Measurements from ENCODE around the gene DHRSX.
A peak's percentile ranks its signal among the peaks of the same experiment; 100 is the strongest.
"Not testable (repeated sequence)": the region's sequence is repeated elsewhere in the genome, so short reads cannot be mapped to it uniquely, and the experiment has no call there.

DHRSX gene

GRCh38 chrX:2462780-2463179 lies 38.0 kb downstream of the DHRSX start:
- peak; percentile 67 for DNase-seq
- no peak overlapping the region for H3K18ac ChIP-seq (ENCODE audit: low read length)
- peaks cover 20% of the 10 kb centered on the region for H3K79me1 ChIP-seq (ENCODE audit: low read length)
- H3K4me2 ChIP-seq (ENCODE audit: low read length), result no peak overlapping the region
- no CpG with 5 or more reads among the region's 3 CpGs for WGBS (ENCODE audit: extremely low coverage, insufficient coverage, low lambda C conversion rate)
- peaks cover 2% of the 10 kb centered on the region for H3K4me1 ChIP-seq (ENCODE audit: control insufficient read depth, low read depth, low read length)
- H3K79me2 ChIP-seq (ENCODE audit: control insufficient read depth, insufficient read depth, low read length), result peaks cover 14% of the 10 kb centered on the region
- H4K8ac ChIP-seq (ENCODE audit: low read depth, low read length), result no peak overlapping the region
- H3K56ac ChIP-seq (ENCODE audit: low read length), result no peak overlapping the region
- no peak overlapping the region for H4K5ac ChIP-seq (ENCODE audit: low read length)
- no peaks in the 10 kb centered on the region for H3K27me3 ChIP-seq (ENCODE audit: insufficient read depth, low read length, poor library complexity)
- H2AK5ac ChIP-seq (ENCODE audit: low read length), result no peak overlapping the region
- H3K27ac ChIP-seq (ENCODE audit: low read depth, low read length), result no peak overlapping the region
- H3K4me3 ChIP-seq (ENCODE audit: low read length), result no peak overlapping the region
- no peaks in the 10 kb centered on the region for H3K36me3 ChIP-seq (ENCODE audit: control insufficient read depth, insufficient read depth, low read length)
- no peak overlapping the region for H2BK5ac ChIP-seq (ENCODE audit: low read length)
- no peak overlapping the region for H2BK15ac ChIP-seq (replicated peaks; ENCODE audit: low read depth)
- no peak overlapping the region for H3K4ac ChIP-seq (ENCODE audit: low read depth, low read length)
- H3K9ac ChIP-seq (ENCODE audit: low read length), result no peak overlapping the region
- no peak overlapping the region for H2BK120ac ChIP-seq (ENCODE audit: low read depth, low read length)
- no peak overlapping the region for H3K23ac ChIP-seq (ENCODE audit: low read length)

GRCh38 chrX:2462074-2462473 lies 38.7 kb downstream of the DHRSX start:
- peaks cover 2% of the 10 kb centered on the region for H3K4me1 ChIP-seq (ENCODE audit: control insufficient read depth, low read depth, low read length)
- WGBS (ENCODE audit: extremely low coverage, insufficient coverage, low lambda C conversion rate), result no CpG with 5 or more reads among the region's 5 CpGs
- no peaks in the 10 kb centered on the region for H3K27me3 ChIP-seq (ENCODE audit: insufficient read depth, low read length, poor library complexity)
- no peak overlapping the region for H3K23ac ChIP-seq (ENCODE audit: low read length)
- no peak overlapping the region for H3K18ac ChIP-seq (ENCODE audit: low read length)
- no peak overlapping the region for H3K9ac ChIP-seq (ENCODE audit: low read length)
- no peak overlapping the region for H2BK15ac ChIP-seq (replicated peaks; ENCODE audit: low read depth)
- H2AK5ac ChIP-seq (ENCODE audit: low read length), result no peak overlapping the region
- peaks cover 26% of the 10 kb centered on the region for H3K79me1 ChIP-seq (ENCODE audit: low read length)
- H3K56ac ChIP-seq (ENCODE audit: low read length), result no peak overlapping the region
- DNase-seq, result no peak
- H4K5ac ChIP-seq (ENCODE audit: low read length), result no peak overlapping the region
- H3K4me2 ChIP-seq (ENCODE audit: low read length), result no peak overlapping the region
- peaks cover 14% of the 10 kb centered on the region for H3K79me2 ChIP-seq (ENCODE audit: control insufficient read depth, insufficient read depth, low read length)
- H2BK120ac ChIP-seq (ENCODE audit: low read depth, low read length), result no peak overlapping the region
- H2BK5ac ChIP-seq (ENCODE audit: low read length), result no peak overlapping the region
- H4K8ac ChIP-seq (ENCODE audit: low read depth, low read length), result no peak overlapping the region
- H3K4me3 ChIP-seq (ENCODE audit: low read length), result no peak overlapping the region
- H3K4ac ChIP-seq (ENCODE audit: low read depth, low read length), result no peak overlapping the region
- no peak overlapping the region for H3K27ac ChIP-seq (ENCODE audit: low read depth, low read length)
- H3K36me3 ChIP-seq (ENCODE audit: control insufficient read depth, insufficient read depth, low read length), result no peaks in the 10 kb centered on the region

DNA sequence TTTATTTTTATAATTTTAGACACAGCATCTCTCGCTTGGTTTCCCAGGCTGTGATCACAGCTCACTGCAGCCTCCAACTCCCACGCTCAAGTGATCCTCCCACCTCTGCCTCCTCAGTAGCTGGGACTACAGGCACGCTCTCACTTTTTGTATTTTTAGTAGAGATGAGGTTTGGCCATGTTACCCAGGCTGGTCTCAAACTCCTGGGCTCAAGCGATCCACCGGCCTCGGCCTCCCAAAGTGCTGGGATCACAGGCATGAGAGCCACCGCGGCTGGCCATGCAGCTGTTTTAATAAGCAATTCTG lies 39.1 kb downstream of the DHRSX start:
- Histone ChIP-seq H3K79me1 (ENCODE audit: low read length) (peaks cover 30% of the 10 kb centered on the region), H3K18ac (ENCODE audit: low read length) (no peak overlapping the region), H4K5ac (ENCODE audit: low read length) (no peak overlapping the region), H3K4me1 (ENCODE audit: control insufficient read depth, low read depth, low read length) (peaks cover 2% of the 10 kb centered on the region), H2BK120ac (ENCODE audit: low read depth, low read length) (no peak overlapping the region), H3K36me3 (ENCODE audit: control insufficient read depth, insufficient read depth, low read length) (no peaks in the 10 kb centered on the region), H3K79me2 (ENCODE audit: control insufficient read depth, insufficient read depth, low read length) (peaks cover 14% of the 10 kb centered on the region), H2BK15ac (replicated peaks; ENCODE audit: low read depth) (no peak overlapping the region), H3K27me3 (ENCODE audit: insufficient read depth, low read length, poor library complexity) (no peaks in the 10 kb centered on the region), H3K4me3 (ENCODE audit: low read length) (no peak overlapping the region), H3K4ac (ENCODE audit: low read depth, low read length) (no peak overlapping the region), H3K27ac (ENCODE audit: low read depth, low read length) (no peak overlapping the region), H2BK5ac (ENCODE audit: low read length) (no peak overlapping the region), H3K4me2 (ENCODE audit: low read length) (no peak overlapping the region), H3K23ac (ENCODE audit: low read length) (no peak overlapping the region), H2AK5ac (ENCODE audit: low read length) (no peak overlapping the region), H3K9ac (ENCODE audit: low read length) (no peak overlapping the region), H3K56ac (ENCODE audit: low read length) (no peak overlapping the region), H4K8ac (ENCODE audit: low read depth, low read length) (no peak overlapping the region)
- WGBS (ENCODE audit: extremely low coverage, insufficient coverage, low lambda C conversion rate), result no CpG with 5 or more reads among the region's 8 CpGs
- no peak for DNase-seq

DNA sequence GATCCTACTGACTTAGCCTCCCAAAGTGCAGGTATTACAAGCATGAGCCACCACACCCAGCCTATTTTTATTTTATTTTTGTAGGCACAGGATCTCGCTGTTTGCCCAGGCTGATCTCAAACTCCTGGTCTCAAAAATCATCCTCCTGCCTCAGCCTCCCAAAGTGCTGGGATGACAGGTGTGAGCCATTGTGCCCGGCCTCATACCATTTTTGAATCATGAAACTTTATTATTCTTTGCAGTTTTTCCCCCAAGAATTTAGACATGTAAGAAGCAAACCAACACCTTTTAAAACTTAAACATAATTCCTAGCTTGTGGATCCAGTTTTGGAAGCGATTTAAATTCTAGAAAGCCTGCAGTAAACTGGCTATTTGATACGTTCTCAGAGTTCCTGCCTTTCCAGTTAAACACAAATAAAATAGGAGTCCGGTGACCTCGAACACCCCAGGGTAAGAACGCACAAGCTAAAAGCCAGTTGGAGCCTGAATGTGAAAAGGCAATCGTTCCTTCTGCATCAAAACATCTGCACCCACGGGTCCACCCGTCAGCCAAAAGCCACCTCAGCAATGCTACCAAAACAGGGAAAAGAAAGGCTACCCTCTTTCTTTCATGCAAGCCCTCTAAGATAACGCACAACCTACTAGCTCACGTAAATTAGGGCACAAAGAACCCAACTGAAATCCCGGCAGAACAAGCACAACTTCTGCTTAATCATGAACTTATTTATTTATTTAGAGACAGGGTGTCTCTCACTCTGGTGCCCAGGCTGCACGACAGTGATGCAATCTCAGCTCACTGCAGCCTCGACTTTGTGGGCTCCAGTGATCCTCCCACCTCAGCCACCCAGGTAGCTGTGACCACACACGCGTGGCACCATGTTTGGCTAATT lies 39.7 kb downstream of the DHRSX start:
- not testable (repeated sequence) for H3K4me2 ChIP-seq (ENCODE audit: low read length); H2BK5ac ChIP-seq (ENCODE audit: low read length); H3K27ac ChIP-seq (ENCODE audit: low read depth, low read length); H3K27me3 ChIP-seq (ENCODE audit: insufficient read depth, low read length, poor library complexity); H3K4me3 ChIP-seq (ENCODE audit: low read length); H4K5ac ChIP-seq (ENCODE audit: low read length); DNase-seq; H4K8ac ChIP-seq (ENCODE audit: low read depth, low read length); H3K4me1 ChIP-seq (ENCODE audit: control insufficient read depth, low read depth, low read length); H3K56ac ChIP-seq (ENCODE audit: low read length); H3K36me3 ChIP-seq (ENCODE audit: control insufficient read depth, insufficient read depth, low read length); H3K4ac ChIP-seq (ENCODE audit: low read depth, low read length); H2AK5ac ChIP-seq (ENCODE audit: low read length); H3K9ac ChIP-seq (ENCODE audit: low read length); H3K18ac ChIP-seq (ENCODE audit: low read length); H2BK15ac ChIP-seq (replicated peaks; ENCODE audit: low read depth); H3K23ac ChIP-seq (ENCODE audit: low read length); H2BK120ac ChIP-seq (ENCODE audit: low read depth, low read length)
- H3K79me2 ChIP-seq (ENCODE audit: control insufficient read depth, insufficient read depth, low read length), result peaks cover 11% of the 10 kb centered on the region
- H3K79me1 ChIP-seq (ENCODE audit: low read length), result peaks cover 27% of the 10 kb centered on the region
- no CpG with 5 or more reads among the region's 17 CpGs for WGBS (ENCODE audit: extremely low coverage, insufficient coverage, low lambda C conversion rate)

DNA sequence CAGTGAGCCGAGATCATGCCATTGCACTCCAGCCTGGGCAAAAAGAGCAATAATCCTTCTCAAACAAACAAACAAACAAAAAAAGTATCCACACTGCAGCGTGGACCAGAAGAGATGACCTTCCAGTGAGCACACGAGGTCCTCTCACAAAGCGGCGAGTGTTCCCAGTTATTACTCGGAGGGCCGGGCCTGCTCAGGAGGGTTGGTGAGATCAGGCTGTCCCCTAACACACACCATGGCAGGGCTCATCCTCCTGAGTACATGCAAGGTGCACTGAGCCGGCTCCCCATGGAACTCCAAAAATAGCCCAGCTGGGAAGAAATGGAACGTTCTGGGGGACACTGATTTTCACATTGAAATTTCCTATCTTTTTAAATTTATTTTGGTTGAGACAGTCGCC lies 40.7 kb downstream of the DHRSX start:
- H3K4me1 ChIP-seq (ENCODE audit: control insufficient read depth, low read depth, low read length); H3K27me3 ChIP-seq (ENCODE audit: insufficient read depth, low read length, poor library complexity); H3K36me3 ChIP-seq (ENCODE audit: control insufficient read depth, insufficient read depth, low read length); H3K4ac ChIP-seq (ENCODE audit: low read depth, low read length); H3K4me2 ChIP-seq (ENCODE audit: low read length); H2BK5ac ChIP-seq (ENCODE audit: low read length); H3K4me3 ChIP-seq (ENCODE audit: low read length); H4K8ac ChIP-seq (ENCODE audit: low read depth, low read length); H4K5ac ChIP-seq (ENCODE audit: low read length); DNase-seq; H3K9ac ChIP-seq (ENCODE audit: low read length); H3K79me2 ChIP-seq (ENCODE audit: control insufficient read depth, insufficient read depth, low read length); H3K18ac ChIP-seq (ENCODE audit: low read length); H2BK120ac ChIP-seq (ENCODE audit: low read depth, low read length); H3K56ac ChIP-seq (ENCODE audit: low read length); H3K27ac ChIP-seq (ENCODE audit: low read depth, low read length); H2BK15ac ChIP-seq (replicated peaks; ENCODE audit: low read depth); H3K23ac ChIP-seq (ENCODE audit: low read length); H2AK5ac ChIP-seq (ENCODE audit: low read length): not testable (repeated sequence)
- peaks cover 25% of the 10 kb centered on the region for H3K79me1 ChIP-seq (ENCODE audit: low read length)
- WGBS (ENCODE audit: extremely low coverage, insufficient coverage, low lambda C conversion rate), result no CpG with 5 or more reads among the region's 10 CpGs

DNA sequence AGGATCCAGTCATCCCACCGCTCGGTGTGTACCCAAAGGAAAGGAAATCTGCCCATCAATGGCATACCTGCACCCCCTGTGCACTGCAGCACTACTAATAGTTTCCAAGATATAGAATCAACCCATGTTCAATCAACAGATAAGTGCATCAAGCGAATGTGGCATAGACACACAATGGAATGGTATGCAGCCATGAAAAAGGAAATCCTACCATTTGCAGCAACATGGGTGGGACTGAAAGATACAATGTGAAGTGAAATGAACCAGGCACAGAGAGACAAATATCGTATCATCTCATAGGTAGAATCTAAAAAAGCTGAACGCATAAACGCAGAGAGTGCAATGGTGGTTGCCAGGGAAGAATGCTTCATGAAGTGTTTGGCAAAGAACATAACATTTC lies 42.5 kb downstream of the DHRSX start:
- H3K27ac ChIP-seq (ENCODE audit: low read depth, low read length), result no peak overlapping the region
- no peaks in the 10 kb centered on the region for H3K36me3 ChIP-seq (ENCODE audit: control insufficient read depth, insufficient read depth, low read length)
- no peak overlapping the region for H2AK5ac ChIP-seq (ENCODE audit: low read length)
- no peak overlapping the region for H3K23ac ChIP-seq (ENCODE audit: low read length)
- no peak overlapping the region for H4K5ac ChIP-seq (ENCODE audit: low read length)
- WGBS (ENCODE audit: extremely low coverage, insufficient coverage, low lambda C conversion rate), result no CpG with 5 or more reads among the region's 6 CpGs
- no peak overlapping the region for H3K4me2 ChIP-seq (ENCODE audit: low read length)
- H3K56ac ChIP-seq (ENCODE audit: low read length), result no peak overlapping the region
- DNase-seq, result no peak
- peaks cover 2% of the 10 kb centered on the region for H3K4me1 ChIP-seq (ENCODE audit: control insufficient read depth, low read depth, low read length)
- no peak overlapping the region for H2BK15ac ChIP-seq (replicated peaks; ENCODE audit: low read depth)
- no peak overlapping the region for H3K4me3 ChIP-seq (ENCODE audit: low read length)
- peaks cover 12% of the 10 kb centered on the region for H3K79me1 ChIP-seq (ENCODE audit: low read length)
- H2BK120ac ChIP-seq (ENCODE audit: low read depth, low read length), result no peak overlapping the region
- H3K9ac ChIP-seq (ENCODE audit: low read length), result no peak overlapping the region
- no peak overlapping the region for H3K18ac ChIP-seq (ENCODE audit: low read length)
- H3K27me3 ChIP-seq (ENCODE audit: insufficient read depth, low read length, poor library complexity), result no peaks in the 10 kb centered on the region
- no peak overlapping the region for H3K4ac ChIP-seq (ENCODE audit: low read depth, low read length)
- no peak overlapping the region for H4K8ac ChIP-seq (ENCODE audit: low read depth, low read length)
- no peaks in the 10 kb centered on the region for H3K79me2 ChIP-seq (ENCODE audit: control insufficient read depth, insufficient read depth, low read length)
- H2BK5ac ChIP-seq (ENCODE audit: low read length), result no peak overlapping the region
